HEK293T (cell line): ENCODE data around the gene GNA12.

ENCODE experiments used
- CTCF ChIA-PET: fragments of 350-600 bp; formaldehyde crosslinking; extraction: SDS; loops from one replicate; lab custom pipeline; 2021; ENCODE audit warnings: antibody characterized with exemption, inconsistent platforms; lab: Yijun Ruan, JAX
- POLR2A ChIA-PET: fragments of 350-600 bp; formaldehyde crosslinking; extraction: SDS; loops from one replicate; lab custom pipeline; 2020; ENCODE audit warnings: antibody characterized with exemption, inconsistent platforms; lab: Yijun Ruan, JAX
- DNase-seq: peaks from one replicate; pipeline ENCODE4 v3.0.0; 2012; ENCODE audit warnings: mixed read lengths; ENCODE audit errors: extremely low spot score
- ARNT ChIP-seq: fragments of 450-650 bp; IDR thresholded peaks from 2 replicates; pipeline ENCODE4 v1.6.1; 2017; ENCODE audit warnings: mild to moderate bottlenecking
- BHLHE40 ChIP-seq: fragments of 450-650 bp; IDR thresholded peaks from 2 replicates; pipeline ENCODE4 v1.6.1; 2016; ENCODE audit warnings: mild to moderate bottlenecking, moderate library complexity, borderline replicate concordance
- CTBP1 ChIP-seq: fragments of 450-650 bp; IDR thresholded peaks from 2 replicates; pipeline ENCODE4 v1.6.1; 2016; ENCODE audit warnings: borderline replicate concordance
- ELF4 ChIP-seq: fragments of 450-650 bp; IDR thresholded peaks from 2 replicates; pipeline ENCODE4 v1.6.1; 2017; ENCODE audit warnings: antibody characterized with exemption
- FOXA1 ChIP-seq: fragments of 450-650 bp; IDR thresholded peaks from 2 replicates; pipeline ENCODE4 v1.6.1; 2016; ENCODE audit warnings: mild to moderate bottlenecking
- FOXK2 ChIP-seq: fragments of 450-650 bp; IDR thresholded peaks from 2 replicates; pipeline ENCODE4 v1.6.1; 2016; ENCODE audit warnings: mild to moderate bottlenecking
- FOXM1 ChIP-seq: fragments of 450-650 bp; IDR thresholded peaks from 2 replicates; pipeline ENCODE4 v1.6.1; 2017; ENCODE audit warnings: mild to moderate bottlenecking, borderline replicate concordance
- HDGF ChIP-seq: fragments of 450-650 bp; IDR thresholded peaks from 2 replicates; pipeline ENCODE4 v1.6.1; 2017; ENCODE audit warnings: antibody characterized with exemption, borderline replicate concordance
- L3MBTL2 ChIP-seq: fragments of 450-650 bp; conservative IDR thresholded peaks from 2 replicates; pipeline ENCODE4 v1.6.1; 2016; ENCODE audit warnings: mild to moderate bottlenecking
- LEF1 ChIP-seq: fragments of 450-650 bp; IDR thresholded peaks from 2 replicates; pipeline ENCODE4 v1.6.1; 2017; ENCODE audit warnings: mild to moderate bottlenecking, borderline replicate concordance
- NFRKB ChIP-seq: fragments of 450-650 bp; IDR thresholded peaks from 2 replicates; pipeline ENCODE4 v1.6.1; 2016; ENCODE audit warnings: mild to moderate bottlenecking, moderate library complexity
- SP1 ChIP-seq: fragments of 450-650 bp; IDR thresholded peaks from 2 replicates; pipeline ENCODE4 v1.6.1; 2017
- SUZ12 ChIP-seq: fragments of 450-650 bp; IDR thresholded peaks from 2 replicates; pipeline ENCODE4 v1.6.1; 2016; ENCODE audit warnings: mild to moderate bottlenecking
- TARDBP ChIP-seq: fragments of 450-650 bp; IDR thresholded peaks from 2 replicates; pipeline ENCODE4 v1.6.1; 2016
- ZNF384 ChIP-seq: fragments of 450-650 bp; IDR thresholded peaks from 2 replicates; pipeline ENCODE4 v1.6.1; 2016
- TF ChIP-seq, protein P1 (sequence below): fragments of 450-650 bp; IDR thresholded peaks from 2 replicates; pipeline ENCODE4 v1.6.1; 2016

Gene GNA12

DNA sequence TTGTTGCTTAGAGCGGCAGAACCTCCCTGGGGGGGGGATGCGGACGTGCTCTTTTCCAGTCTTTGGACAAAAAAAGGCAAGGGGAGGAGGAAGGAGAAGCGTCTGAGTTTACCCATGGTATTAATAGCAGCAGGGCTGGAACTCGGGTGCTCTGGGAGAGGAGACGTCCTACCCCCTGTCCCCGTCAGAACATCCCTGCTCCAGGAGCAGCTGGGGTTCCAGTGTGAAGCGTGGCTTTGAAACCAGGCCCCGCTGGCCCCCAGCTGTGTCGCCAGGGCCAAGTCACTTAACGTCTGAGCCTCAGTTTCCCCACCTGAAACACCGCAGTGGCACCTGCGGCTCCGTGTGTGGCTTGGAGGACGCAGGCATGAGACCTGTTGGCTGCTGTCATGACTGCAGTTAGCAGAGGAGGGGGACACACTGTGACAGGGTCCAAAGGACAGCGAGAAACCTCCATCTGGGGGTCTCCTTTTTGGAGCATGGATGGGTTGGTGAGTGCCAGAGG, 154.7 kb downstream of the GNA12 start:
- no peak for DNase-seq
- POLR2A ChIA-PET = no interaction called here
- CTCF ChIA-PET = interaction anchor here (1.2 to 1.9 kb wide), 2 partner anchors 21 to 221 kb away, joined by 3 to 6 read pairs; no protein-coding TSS in a partner anchor
- TF ChIP-seq NFRKB = no peak
- TF ChIP-seq BHLHE40 = no peak
- TF ChIP-seq FOXM1 = no peak
- no peak for TF ChIP-seq ELF4
- TF ChIP-seq CTBP1 = no peak
- no peak for TF ChIP-seq ZNF384

DNA sequence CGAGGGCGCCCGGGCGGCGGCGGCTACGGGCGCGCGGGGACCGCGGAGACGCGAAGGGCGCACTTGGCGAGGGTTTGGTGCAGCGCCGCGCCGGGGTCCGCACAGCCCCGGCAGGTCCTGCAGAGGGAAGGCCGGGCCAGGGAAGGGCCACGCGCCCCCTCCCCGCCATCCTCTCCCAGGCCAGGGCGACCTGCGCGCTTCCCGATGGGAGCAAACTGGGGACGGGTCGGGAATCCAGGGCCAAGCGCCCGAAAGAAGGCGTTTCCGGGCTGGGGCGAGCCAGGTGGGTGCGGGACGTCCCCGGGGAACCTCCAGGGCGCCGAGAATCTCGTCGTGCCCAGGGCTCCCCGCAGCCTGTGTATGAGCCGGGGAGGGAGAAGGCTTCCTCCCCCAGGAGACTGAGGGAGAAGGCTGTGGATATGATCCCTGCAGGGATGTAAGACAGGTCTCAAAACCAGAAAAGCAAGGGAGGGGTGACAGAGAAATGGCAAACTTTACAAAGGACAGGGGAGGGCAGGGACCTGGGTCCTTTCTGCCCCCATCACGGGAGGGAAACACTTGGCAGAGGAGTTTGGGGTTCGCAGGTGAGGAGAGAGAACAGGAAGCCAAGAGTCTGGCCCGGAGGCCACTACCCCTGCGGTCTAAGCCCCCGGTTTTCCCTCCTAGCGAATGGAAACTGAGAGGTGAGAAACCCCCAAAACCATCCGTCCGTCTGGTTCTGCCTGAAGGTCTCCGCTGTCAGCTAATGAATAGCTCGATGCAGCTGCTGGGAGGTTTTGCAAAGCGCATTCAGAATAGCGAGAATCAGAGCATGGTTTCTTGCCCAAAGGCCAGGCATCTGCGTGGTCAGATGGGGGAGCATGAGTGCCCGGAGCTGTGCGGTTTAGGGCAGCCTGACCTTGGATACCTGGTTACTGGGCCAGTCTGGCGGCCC, 155.4 kb downstream of the GNA12 start:
- no peak for DNase-seq
- CTCF ChIA-PET = interaction anchor here (1.9 kb wide), 1 partner anchor 21 kb away, joined by 6 read pairs; no protein-coding TSS in a partner anchor
- POLR2A ChIA-PET = no interaction called here
- TF ChIP-seq FOXK2 = no peak
- TF ChIP-seq LEF1 = no peak
- no peak for TF ChIP-seq L3MBTL2
- TF ChIP-seq, protein P1, sequence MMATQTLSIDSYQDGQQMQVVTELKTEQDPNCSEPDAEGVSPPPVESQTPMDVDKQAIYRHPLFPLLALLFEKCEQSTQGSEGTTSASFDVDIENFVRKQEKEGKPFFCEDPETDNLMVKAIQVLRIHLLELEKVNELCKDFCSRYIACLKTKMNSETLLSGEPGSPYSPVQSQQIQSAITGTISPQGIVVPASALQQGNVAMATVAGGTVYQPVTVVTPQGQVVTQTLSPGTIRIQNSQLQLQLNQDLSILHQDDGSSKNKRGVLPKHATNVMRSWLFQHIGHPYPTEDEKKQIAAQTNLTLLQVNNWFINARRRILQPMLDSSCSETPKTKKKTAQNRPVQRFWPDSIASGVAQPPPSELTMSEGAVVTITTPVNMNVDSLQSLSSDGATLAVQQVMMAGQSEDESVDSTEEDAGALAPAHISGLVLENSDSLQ = no peak
- no peak for TF ChIP-seq FOXA1
- no peak for TF ChIP-seq NFRKB
- no peak for TF ChIP-seq HDGF
- TF ChIP-seq ZNF384 = no peak
- no peak for TF ChIP-seq ARNT
- TF ChIP-seq TARDBP = no peak
- TF ChIP-seq SUZ12 = no peak
- TF ChIP-seq CTBP1 = no peak
- no peak for TF ChIP-seq ELF4
- TF ChIP-seq BHLHE40 = no peak

DNA sequence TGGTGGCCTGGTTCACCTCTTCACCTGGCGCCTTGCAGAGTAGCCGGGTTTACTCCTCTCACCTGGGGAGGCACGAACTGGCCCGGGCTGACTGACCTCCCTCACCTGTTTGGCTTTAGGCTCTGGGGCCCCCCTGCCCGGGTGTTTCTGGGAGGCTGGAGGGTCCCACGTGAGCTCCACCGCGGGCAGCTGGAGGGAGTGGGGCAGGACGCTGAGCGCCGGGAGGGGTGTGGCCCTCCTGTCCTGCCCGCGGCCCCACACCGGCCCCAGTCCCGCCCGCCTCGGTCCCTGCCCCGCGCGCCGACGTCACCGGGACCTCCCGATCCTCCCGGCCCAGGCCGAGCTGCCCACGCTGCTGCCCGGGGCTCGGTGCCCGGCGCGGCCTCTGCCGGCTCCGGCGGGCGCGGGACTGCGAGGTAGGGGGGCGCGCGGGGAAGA, 156.2 kb downstream of the GNA12 start, which contains the start of gene AMZ1:
TSS of gene AMZ1 (plus strand) at position 322 of the 438 bp plus-strand sequence. CDS start 12,250 bp downstream, outside the sequence.
- TF ChIP-seq, protein P1 = no peak
- TF ChIP-seq SP1 (no peak), NFRKB (no peak), HDGF (no peak), FOXM1 (no peak), FOXK2 (no peak), CTBP1 (no peak), ELF4 (no peak), ZNF384 (no peak), TARDBP (no peak)
- CTCF ChIA-PET = no interaction called here
- POLR2A ChIA-PET = no interaction called here
- DNase-seq = no peak

DNA sequence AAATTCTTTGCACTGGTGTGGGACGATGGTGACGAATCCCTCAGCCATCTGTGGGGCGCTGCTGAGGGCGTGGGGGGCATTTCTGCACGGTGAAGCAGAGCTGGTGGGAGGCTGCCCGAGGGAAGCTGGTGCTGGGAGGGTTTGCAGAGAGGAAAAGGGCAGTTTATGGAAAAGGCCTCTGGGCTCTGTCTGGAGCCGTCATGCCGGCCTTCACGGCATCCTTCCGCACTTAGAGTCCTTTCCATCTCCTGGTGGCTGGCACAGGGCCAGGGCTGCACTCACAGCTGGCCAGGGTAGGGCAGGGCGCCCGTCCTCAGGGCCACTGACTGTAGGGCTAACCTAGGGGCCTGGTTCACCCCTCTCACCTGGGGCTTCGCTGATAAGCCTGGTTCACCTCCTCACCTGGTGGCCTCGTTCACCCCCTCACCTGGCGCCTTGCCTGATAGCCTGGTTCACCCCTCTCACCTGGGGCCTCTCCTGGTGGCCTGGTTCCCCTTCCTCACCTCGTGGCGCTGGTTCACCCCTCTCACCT, 156.7 kb downstream of the GNA12 start:
- DNase-seq = no peak
- ChIA-PET CTCF (no interaction called here), POLR2A (no interaction called here)
- no peak for TF ChIP-seq TARDBP
- no peak for TF ChIP-seq CTBP1
- no peak for TF ChIP-seq ZNF384
- no peak for TF ChIP-seq ELF4
- TF ChIP-seq ARNT = no peak
- no peak for TF ChIP-seq BHLHE40
- TF ChIP-seq NFRKB = no peak
- no peak for TF ChIP-seq FOXA1
- no peak for TF ChIP-seq HDGF
- TF ChIP-seq FOXM1 = no peak
- no peak for TF ChIP-seq L3MBTL2
- TF ChIP-seq LEF1 = no peak
- TF ChIP-seq FOXK2 = no peak

DNA sequence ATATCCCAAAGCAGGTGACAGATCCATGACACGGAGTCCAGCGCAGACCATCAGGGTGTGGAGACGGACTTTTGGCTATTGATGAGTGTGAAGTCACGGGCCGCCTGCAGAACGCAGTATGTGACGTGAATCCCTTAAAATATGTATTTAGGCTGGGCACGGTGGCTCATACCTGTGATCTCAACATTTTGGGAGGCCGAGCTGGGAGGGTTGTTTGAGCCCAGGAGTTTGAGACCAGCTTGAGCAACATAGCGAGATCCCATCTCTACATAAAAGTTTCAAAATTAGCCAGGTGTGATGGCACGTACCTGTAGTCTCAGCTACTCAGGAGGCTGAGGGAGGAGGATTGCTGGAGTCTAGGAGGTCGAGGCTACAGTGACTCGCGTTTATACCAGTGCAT, 158.0 kb downstream of the GNA12 start:
- ChIA-PET POLR2A (no interaction called here), CTCF (no interaction called here)
- no peak for DNase-seq
- no peak for TF ChIP-seq NFRKB
- TF ChIP-seq SP1 = no peak
- TF ChIP-seq LEF1 = no peak
- TF ChIP-seq L3MBTL2 = no peak
- no peak for TF ChIP-seq TARDBP
- TF ChIP-seq FOXA1 = no peak
- TF ChIP-seq, protein P1 = no peak
- no peak for TF ChIP-seq ZNF384
- TF ChIP-seq CTBP1 = no peak
- no peak for TF ChIP-seq HDGF
- TF ChIP-seq BHLHE40 = no peak
- TF ChIP-seq ARNT = no peak
- no peak for TF ChIP-seq SUZ12

DNA sequence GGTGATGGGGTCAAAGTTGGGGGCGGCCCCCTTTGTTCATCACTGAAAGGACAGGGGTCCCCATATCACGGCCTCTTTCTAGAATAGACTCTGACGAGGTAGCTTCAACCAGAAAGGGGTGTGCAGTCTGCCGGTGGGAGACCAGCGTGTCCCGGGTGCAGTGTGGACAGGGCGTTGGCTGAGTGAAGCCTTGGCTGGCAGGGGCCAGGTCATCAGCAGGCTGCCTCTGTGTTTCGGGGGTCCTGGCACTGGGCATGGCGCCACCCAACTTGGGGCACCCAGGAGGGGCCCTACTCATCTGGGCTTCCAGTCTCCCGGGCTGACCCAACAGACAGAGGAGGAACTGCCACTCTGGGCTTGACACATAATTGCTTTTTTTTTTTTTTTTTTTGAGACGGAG, 159.6 kb downstream of the GNA12 start:
- no peak for DNase-seq
- ChIA-PET POLR2A (no interaction called here), CTCF (interaction anchor here (0.7 kb wide), 1 partner anchor 78 kb away, joined by 3 read pairs; no protein-coding TSS in a partner anchor)
- TF ChIP-seq SUZ12 = no peak
- TF ChIP-seq HDGF = no peak
- no peak for TF ChIP-seq FOXM1
- TF ChIP-seq ELF4 = no peak
- TF ChIP-seq ARNT = no peak
